ENCODE data around the gene ATP10B.

The ATP10B gene

DNA sequence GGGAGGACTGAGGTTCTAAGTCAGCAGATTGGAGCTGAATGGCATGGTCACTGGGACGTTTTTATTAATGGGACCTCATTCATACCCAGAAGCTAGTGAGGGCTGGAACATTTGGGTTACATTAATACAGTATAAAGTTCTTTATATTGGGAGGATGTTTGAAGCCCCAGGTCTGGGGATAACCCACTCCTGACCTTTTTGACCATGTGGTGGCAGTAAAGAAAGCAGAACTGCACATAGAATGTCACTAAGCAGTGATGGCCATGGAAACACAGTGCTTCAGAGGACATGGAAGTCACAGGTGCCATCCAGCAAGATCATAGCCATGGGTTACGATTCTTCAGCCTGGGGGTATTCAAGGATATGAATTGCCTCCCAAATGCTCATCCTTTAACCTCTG is 176.0 kb downstream of the ATP10B start:
- FAIRE-seq = no peak

DNA sequence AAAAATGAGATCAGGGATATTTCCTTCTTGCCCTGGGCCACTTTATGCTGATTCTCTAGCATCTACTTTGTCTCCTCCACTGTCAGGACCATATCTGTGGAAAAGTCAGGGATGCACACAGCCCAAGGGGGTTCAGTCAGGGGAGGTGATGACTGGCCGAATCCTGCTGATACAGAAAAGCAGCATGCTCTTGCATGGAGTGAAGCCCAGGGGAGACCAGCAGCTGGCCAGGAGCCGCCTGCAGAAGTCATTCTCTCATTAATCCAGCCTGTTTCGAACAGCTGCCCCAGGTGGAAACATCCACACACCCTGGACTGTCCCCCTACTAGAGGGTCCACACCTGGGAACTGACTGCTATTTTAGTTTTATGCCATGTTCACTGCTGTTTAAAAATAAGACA is 177.1 kb downstream of the ATP10B start:
- no peak for FAIRE-seq

DNA sequence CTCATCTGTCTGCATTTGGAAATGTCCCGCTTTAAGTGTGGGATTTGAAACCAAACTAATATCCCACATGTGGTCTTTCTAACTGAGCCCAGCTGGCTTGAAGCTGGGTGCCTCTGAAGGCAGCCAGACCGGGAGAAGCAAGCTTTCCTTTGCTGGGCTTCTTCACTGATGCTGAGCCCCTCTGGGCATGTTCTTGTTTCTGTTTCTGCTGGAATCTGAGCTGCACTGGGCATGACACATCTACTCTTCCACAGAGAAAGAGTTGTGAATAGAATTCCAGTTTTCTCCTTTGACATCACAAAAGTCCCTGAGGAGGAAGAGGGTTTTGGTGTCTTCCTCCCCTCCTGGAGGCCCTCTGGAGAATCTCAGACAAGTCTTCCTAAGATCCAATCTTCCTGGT is 179.5 kb downstream of the ATP10B start:
- no peak for FAIRE-seq

DNA sequence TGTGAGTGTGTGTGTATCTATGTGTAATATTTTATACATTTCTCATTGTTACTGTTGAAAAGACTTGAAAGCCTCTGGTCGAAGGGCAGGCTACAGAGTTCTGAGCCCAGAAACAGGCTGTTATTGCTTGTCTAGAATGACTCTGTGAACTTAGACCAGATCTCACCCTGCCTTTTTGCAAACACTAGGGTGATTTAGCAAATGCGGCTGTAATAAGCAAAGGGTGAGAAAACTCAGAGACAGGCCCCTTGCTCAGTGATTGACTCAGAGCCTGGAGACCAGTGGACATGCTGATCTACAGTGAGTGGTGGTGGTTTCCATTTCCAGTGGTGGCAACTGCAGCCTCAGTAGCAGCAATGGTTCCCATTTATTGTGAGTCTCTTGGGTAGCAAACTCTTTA is 183.7 kb downstream of the ATP10B start:
- FAIRE-seq = no peak

GRCh38 chr5:160667160-160667559 is 184.9 kb downstream of the ATP10B start:
- FAIRE-seq = no peak

DNA sequence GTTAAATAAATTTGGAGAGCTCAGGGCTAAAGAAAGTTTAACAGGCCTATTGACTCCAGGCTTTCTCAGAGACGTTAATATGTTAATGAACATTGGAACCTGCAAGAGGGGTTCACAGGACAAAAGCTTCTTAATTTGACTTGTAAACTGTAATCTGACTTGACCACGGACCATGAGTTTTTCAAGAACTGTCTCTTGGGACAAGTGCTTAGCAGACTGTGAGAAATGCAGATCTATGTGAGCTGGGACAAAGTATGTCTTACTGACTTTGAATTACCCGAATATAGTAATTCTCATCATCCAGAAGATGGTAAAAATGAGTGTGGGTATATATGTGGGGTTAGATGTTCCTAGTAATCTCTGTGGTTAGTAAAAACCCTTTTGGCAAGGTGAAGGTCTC is 186.6 kb downstream of the ATP10B start:
- FAIRE-seq = no peak

GRCh38 chr5:160660132-160660531 is 191.9 kb downstream of the ATP10B start:
- no peak for FAIRE-seq

GRCh38 chr5:160657622-160658458 is 194.2 kb downstream of the ATP10B start:
- FAIRE-seq = no peak

DNA sequence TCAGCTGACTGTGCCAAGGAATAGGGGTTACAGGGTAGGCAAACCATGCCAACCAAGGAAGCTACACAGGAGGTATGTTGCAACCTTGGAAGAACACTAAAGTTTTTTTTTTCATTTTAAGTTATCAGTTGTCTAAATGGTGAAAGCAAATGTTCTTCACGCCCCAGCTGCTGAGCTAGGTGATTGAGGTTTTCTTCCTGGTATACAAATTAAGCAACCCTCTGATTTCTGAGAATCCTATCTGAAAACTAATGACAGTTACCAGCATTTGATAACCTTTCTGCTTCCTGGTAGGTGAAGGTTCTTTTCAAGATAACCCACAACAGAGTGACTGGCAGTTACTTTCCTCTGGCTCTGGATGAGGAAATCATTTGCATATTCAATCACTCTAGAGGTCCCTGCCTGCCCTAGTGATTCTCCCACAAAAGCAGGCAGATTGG is 194.9 kb downstream of the ATP10B start:
- no peak for FAIRE-seq

GRCh38 chr5:160655717-160656116 is 196.3 kb downstream of the ATP10B start:
- no peak for FAIRE-seq

DNA sequence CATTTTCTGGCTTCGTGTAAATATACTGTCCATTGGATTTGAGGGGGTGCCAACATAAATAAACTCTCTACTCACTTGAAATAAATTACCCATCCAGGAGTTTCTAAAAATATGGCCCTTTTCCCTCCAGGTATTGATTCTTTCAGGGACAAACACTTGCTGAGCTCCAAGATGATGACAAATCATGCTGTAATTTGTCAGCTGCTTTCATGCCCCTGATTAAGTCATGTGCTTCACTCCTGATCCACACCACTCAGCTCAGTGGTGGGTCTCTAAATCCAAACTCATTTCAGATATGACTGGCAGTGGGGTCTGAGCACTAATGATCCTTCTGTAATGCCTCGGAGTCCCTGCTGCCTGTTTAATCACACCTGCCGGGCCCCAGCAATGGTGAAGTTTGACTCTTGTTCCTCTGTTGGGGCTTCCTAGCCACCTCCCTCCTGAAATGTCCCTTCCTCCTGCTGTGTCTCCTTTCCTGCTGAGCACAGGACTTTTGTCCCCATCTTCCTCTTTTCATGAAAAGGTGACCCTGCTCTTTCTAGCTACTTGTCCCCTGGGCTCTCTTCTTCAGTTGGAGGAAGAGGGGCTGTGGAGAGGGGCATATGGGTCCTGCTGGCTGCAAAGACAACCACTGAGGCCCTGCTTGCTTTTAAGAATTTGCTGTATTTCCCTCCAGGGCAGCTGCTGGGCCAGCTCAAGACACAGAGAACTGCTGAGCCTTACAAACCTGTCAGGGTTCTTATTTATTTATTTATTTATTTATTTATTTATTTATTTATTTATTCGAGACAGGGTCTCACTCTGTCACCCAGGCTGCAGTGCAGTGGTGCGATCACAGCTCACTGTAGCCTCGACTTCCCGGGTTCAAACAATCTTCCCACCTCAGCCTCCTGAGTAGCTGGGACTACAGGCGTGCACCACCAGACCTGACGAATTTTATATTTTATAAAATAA is 200.0 kb downstream of the ATP10B start:
- no peak for FAIRE-seq

DNA sequence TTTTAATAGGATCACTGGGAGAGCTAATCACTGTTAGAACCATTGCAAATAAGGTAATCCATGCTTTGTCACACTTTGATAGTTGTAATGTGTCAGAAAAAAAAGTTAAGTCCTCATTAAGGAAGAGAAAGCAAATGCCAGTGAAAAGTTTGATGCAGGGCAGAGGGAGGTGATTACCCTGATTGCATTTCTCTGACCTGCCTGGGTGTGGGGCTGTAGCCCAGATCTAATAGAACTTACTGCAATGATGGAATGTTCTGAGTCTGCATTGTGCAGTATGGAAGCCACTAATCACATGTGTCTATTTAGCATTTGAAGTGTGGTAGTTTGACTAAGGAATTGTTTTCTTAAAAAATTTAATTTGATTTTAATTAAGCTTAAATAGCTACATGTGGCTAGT is 202.7 kb downstream of the ATP10B start:
- FAIRE-seq = no peak

- no peak for FAIRE-seq
Observed at GRCh38 chr5:160646033-160646432, 206.0 kb downstream of the ATP10B start.

- FAIRE-seq = no peak
Observed at GRCh38 chr5:160643616-160644240, 208.3 kb downstream of the ATP10B start.

GRCh38 chr5:160641405-160641804 is 210.6 kb downstream of the ATP10B start:
- no peak for FAIRE-seq

GRCh38 chr5:160640406-160640805 is 211.6 kb downstream of the ATP10B start:
- FAIRE-seq = no peak

- no peak for FAIRE-seq
Observed at GRCh38 chr5:160638161-160638742, 213.8 kb downstream of the ATP10B start.

- FAIRE-seq = no peak
Observed at GRCh38 chr5:160637357-160638090, 214.5 kb downstream of the ATP10B start.

GRCh38 chr5:160635663-160636062 is 216.3 kb downstream of the ATP10B start:
- FAIRE-seq = no peak

GRCh38 chr5:160635046-160635445 is 217.0 kb downstream of the ATP10B start:
- no peak for FAIRE-seq

DNA sequence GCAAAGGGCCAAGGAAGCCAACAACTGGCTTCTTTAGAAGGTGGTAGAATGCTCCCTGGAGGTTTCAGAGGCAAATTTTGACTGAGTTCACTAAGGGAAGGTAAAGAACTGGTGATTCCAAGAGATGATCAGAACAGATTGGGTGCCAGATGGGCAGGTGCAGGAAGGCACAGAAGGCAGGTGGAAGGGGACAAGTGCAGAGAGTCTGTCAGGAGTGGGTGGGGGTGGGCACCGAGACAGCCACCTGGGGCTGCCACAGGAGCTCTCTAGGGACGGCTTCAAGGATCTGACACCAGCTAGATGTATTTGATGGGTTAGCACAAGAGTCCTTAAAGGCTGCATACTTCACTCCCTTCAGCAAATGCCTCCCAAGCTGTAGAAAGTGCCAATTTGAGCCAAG is 223.0 kb downstream of the ATP10B start:
- no peak for FAIRE-seq

GRCh38 chr5:160628619-160628968 is 223.4 kb downstream of the ATP10B start:
- FAIRE-seq = no peak

Data from islet of Langerhans (tissue), 1 donor.